GM19035 (cell line): ENCODE data around the gene BCKDK.

ENCODE experiments used
- ATAC-seq: cut with Tn5 transposase; IDR thresholded peaks from one replicate; pipeline ENCODE4 v1.9.1; 2021; ENCODE audit not compliant: unreplicated experiment

Gene BCKDK

GRCh38 chr16:31108035-31108793 lies at the start of gene BCKDK:
Gene BCKDK, plus strand, starts transcription at chr16:31108386. Its CDS starts 838 bp downstream, at chr16:31109224.
- ATAC-seq: peak; percentile 83

- ATAC-seq: no peak
Measured at GRCh38 chr16:31061126-31061812, 46.9 kb upstream of the BCKDK start.

GRCh38 chr16:31061813-31062440 lies 46.3 kb upstream of the BCKDK start:
- ATAC-seq: no peak

GRCh38 chr16:31063495-31063842 lies 44.7 kb upstream of the BCKDK start:
- ATAC-seq: no peak

- no peak for ATAC-seq
Measured at GRCh38 chr16:31063843-31064611, 44.2 kb upstream of the BCKDK start.

GRCh38 chr16:31064882-31065461 lies 43.2 kb upstream of the BCKDK start:
- ATAC-seq: no peak

GRCh38 chr16:31067342-31067741 lies 40.8 kb upstream of the BCKDK start:
- no peak for ATAC-seq

GRCh38 chr16:31071861-31072260 lies 36.3 kb upstream of the BCKDK start:
- no peak for ATAC-seq

- no peak for ATAC-seq
Measured at GRCh38 chr16:31072540-31073141, 35.5 kb upstream of the BCKDK start.

- peak; percentile 53 for ATAC-seq
Measured at GRCh38 chr16:31073142-31073969, 34.8 kb upstream of the BCKDK start.

- ATAC-seq: peak; percentile 73
Measured at GRCh38 chr16:31073970-31074813, 34.0 kb upstream of the BCKDK start, which contains the start of the genes ZNF646 and ZNF668. Gene ZNF646, plus strand, starts transcription at chr16:31074422. Its CDS starts 1,903 bp downstream, at chr16:31076325. Gene ZNF668, minus strand, starts transcription at chr16:31074240. Its CDS starts 9,781 bp downstream, at chr16:31064459.

GRCh38 chr16:31074814-31075183 lies 33.4 kb upstream of the BCKDK start:
- no peak for ATAC-seq

GRCh38 chr16:31076319-31076718 lies 31.9 kb upstream of the BCKDK start:
- ATAC-seq: no peak

- no peak for ATAC-seq
Measured at GRCh38 chr16:31077024-31077423, 31.2 kb upstream of the BCKDK start.

- ATAC-seq: no peak
Measured at GRCh38 chr16:31077592-31078396, 30.4 kb upstream of the BCKDK start.

- ATAC-seq: no peak
Measured at GRCh38 chr16:31078597-31079341, 29.4 kb upstream of the BCKDK start.

GRCh38 chr16:31079342-31079944 lies 28.7 kb upstream of the BCKDK start:
- ATAC-seq: no peak
